OCI-LY7 (cell line): ENCODE data around the gene CADM2. TPM values are rescaled to one million over a fixed set of nuclear protein-coding genes. Genes with fewer than 3 reads are reported as not detected.

Experiments used
- BruUV-seq: library from RNA; stranded (reverse); fragments of 400-500 nt; replicated peaks from 2 replicates; lab custom pipeline; 2021; lab: Mats Ljungman, UMichigan
- CTCF ChIA-PET: fragments of 300-600 bp; sonication (Branson Sonifier 250); formaldehyde crosslinking; loops from one replicate; lab custom pipeline; 2022; ENCODE audit warnings: antibody characterized with exemption; ENCODE audit not compliant: unreplicated experiment; lab: Charles Lee
- POLR2A ChIA-PET: fragments of 300-600 bp; sonication (Branson Sonifier 250); formaldehyde crosslinking; loops from one replicate; lab custom pipeline; 2022; ENCODE audit warnings: antibody characterized with exemption; lab: Charles Lee
- DNase-seq: peaks from one replicate; pipeline ENCODE4 v3.0.0-alpha.2; 2015; ENCODE audit warnings: low spot score
- H2AFZ ChIP-seq: fragments of 200-600 bp; sonication (generic), shearing (Covaris generic); 2 replicates; pipeline ENCODE4 v1.6.1; 2014; ENCODE audit warnings: mild to moderate bottlenecking, antibody characterized with exemption, low read length, moderate library complexity
- H3K27ac ChIP-seq: fragments of 200-600 bp; sonication (generic); 2 replicates; pipeline ENCODE4 v1.5.1; 2014; ENCODE audit warnings: mixed run types, low read depth, mild to moderate bottlenecking, moderate library complexity, low read length, inconsistent platforms; ENCODE audit not compliant: poor library complexity, severe bottlenecking
- H3K36me3 ChIP-seq: fragments of 200-600 bp; sonication (generic); 2 replicates; pipeline ENCODE4 v1.6.1; 2014; ENCODE audit warnings: mild to moderate bottlenecking, antibody characterized with exemption, low read length, moderate library complexity, mixed read lengths; ENCODE audit not compliant: insufficient read depth
- H3K4me1 ChIP-seq: fragments of 200-600 bp; sonication (generic); 2 replicates; pipeline ENCODE4 v1.5.1; 2014; ENCODE audit warnings: mild to moderate bottlenecking, low read length; ENCODE audit not compliant: insufficient read depth, poor library complexity, severe bottlenecking
- H3K4me2 ChIP-seq: fragments of 200-600 bp; sonication (generic); 2 replicates; pipeline ENCODE4 v1.6.1; 2014; ENCODE audit warnings: mild to moderate bottlenecking, low read length
- H3K4me3 ChIP-seq: fragments of 200-600 bp; sonication (generic); 2 replicates; pipeline ENCODE4 v1.5.1; 2014; ENCODE audit warnings: mild to moderate bottlenecking, low read depth, low read length; ENCODE audit not compliant: poor library complexity, severe bottlenecking
- H3K79me2 ChIP-seq: fragments of 200-600 bp; sonication (generic); 2 replicates; pipeline ENCODE4 v1.6.1; 2016; ENCODE audit warnings: low read depth, mild to moderate bottlenecking, low read length, moderate library complexity, mixed read lengths; ENCODE audit not compliant: insufficient read depth
- H3K9me2 ChIP-seq: fragments of 200-600 bp; sonication (generic); 2 replicates; pipeline ENCODE4 v1.6.1; 2016; ENCODE audit warnings: mild to moderate bottlenecking, low read length, mixed read lengths; ENCODE audit not compliant: insufficient read depth
- H3K9me3 ChIP-seq: fragments of 200-600 bp; sonication (generic); 2 replicates; pipeline ENCODE4 v1.6.1; 2014; ENCODE audit warnings: mild to moderate bottlenecking, mixed run types, low read length, mixed read lengths
- H4K20me1 ChIP-seq: fragments of 200-600 bp; sonication (generic); 2 replicates; pipeline ENCODE4 v1.6.1; 2014; ENCODE audit warnings: mild to moderate bottlenecking, antibody characterized with exemption, low read length, moderate library complexity, mixed read lengths; ENCODE audit not compliant: insufficient read depth
- CTCF ChIP-seq: fragments of 200-600 bp; sonication (generic); conservative IDR thresholded peaks from 2 replicates; pipeline ENCODE4 v1.5.1; 2014; ENCODE audit warnings: mild to moderate bottlenecking, antibody characterized with exemption, low read length, moderate library complexity, mixed read lengths
- EZH2phosphoT487 ChIP-seq: fragments of 200-600 bp; sonication (generic); IDR thresholded peaks from 2 replicates; pipeline ENCODE4 v1.6.1; 2018; ENCODE audit warnings: low read depth, borderline replicate concordance, mild to moderate bottlenecking, mixed run types, antibody characterized with exemption, low read length, moderate library complexity, mixed read lengths
- intact Hi-C: fragments of 100-400 bp; cut with micrococcal nuclease; formaldehyde crosslinking; loops from one replicate; pipeline ENCODE4 v1.10.0; 2022; ENCODE audit not compliant: unreplicated experiment
- total RNA-seq, 2 experiments: library from RNA; depleted of rRNA in 1 of 2; stranded (reverse); fragments of >200 nt in 1 of 2; shearing (Covaris generic) in 1 of 2; gene quantifications; 2 replicates each; pipeline ENCODE4 v1.2.3, GENCODE V29; 2014 to 2022

CADM2 gene
- total RNA-seq, 2 experiments from 2014 or later, result not detected

DNA sequence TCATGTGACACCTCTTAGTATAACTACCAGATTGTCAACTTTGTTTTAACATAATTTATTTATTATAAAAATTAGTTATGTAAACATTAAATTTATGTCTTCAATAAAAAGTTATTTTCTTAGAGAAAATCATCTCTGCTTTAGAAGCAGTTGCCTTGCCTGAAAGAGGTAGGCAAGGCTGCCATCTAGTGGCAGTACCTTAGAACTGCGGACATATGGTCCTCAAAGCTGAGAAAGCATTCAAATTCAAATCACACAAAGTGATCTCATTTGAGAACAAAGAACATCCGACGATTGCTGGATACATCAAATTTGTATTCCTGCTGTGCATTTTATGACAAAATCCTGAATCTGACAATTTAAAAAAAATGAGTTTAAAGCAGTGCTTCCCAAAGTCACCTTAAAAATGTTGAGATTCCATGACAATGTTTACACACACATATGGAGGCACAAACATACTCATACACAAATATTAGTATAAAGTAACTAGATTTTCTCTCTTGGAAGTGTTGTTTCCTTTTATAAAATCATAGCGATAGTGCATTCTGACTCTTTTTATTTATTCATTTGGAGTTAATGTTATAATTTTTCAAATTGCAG lies 617.4 kb downstream of the CADM2 start:
- Histone ChIP-seq H4K20me1 (no peaks in the 10 kb centered on the region), H2AFZ (no peak overlapping the region), H3K4me3 (no peak overlapping the region), H3K4me2 (no peak overlapping the region), H3K9me2 (no peaks in the 10 kb centered on the region), H3K36me3 (no peaks in the 10 kb centered on the region), H3K4me1 (no peaks in the 10 kb centered on the region), H3K79me2 (no peaks in the 10 kb centered on the region), H3K9me3 (no peaks in the 10 kb centered on the region), H3K27ac (no peak overlapping the region)
- ChIA-PET POLR2A (interaction anchor here (0.7 to 1.0 kb wide), 2 partner anchors 14 to 197 kb away, joined by 3 to 5 read pairs; no protein-coding TSS in a partner anchor), CTCF (interaction anchor here (0.6 to 1.0 kb wide), 2 partner anchors 820 to 1028 kb away, joined by 3 read pairs; no protein-coding TSS in a partner anchor)
- peak; percentile 56 for DNase-seq
- intact Hi-C loops, result loop anchor here (5.0 kb wide), 1 partner anchor 1029 kb away; no protein-coding TSS in a partner anchor
- no TSS peak for BruUV-seq
- peak; percentile 88 for TF ChIP-seq CTCF
- TF ChIP-seq EZH2phosphoT487, result no peak

- Histone ChIP-seq H3K9me2 (no peaks in the 10 kb centered on the region), H3K4me2 (no peak overlapping the region), H3K27ac (no peak overlapping the region), H3K36me3 (no peaks in the 10 kb centered on the region), H2AFZ (no peak overlapping the region), H3K79me2 (no peaks in the 10 kb centered on the region), H3K4me1 (no peaks in the 10 kb centered on the region), H4K20me1 (no peaks in the 10 kb centered on the region), H3K4me3 (no peak overlapping the region), H3K9me3 (no peaks in the 10 kb centered on the region)
- BruUV-seq, result no TSS peak
- intact Hi-C loops, result loop anchor here (5.0 kb wide), 1 partner anchor 1029 kb away; no protein-coding TSS in a partner anchor
- DNase-seq, result no peak
- CTCF ChIA-PET, result interaction anchor here (0.6 to 1.0 kb wide), 2 partner anchors 820 to 1029 kb away, joined by 3 read pairs; no protein-coding TSS in a partner anchor
- no peak for TF ChIP-seq EZH2phosphoT487
- TF ChIP-seq CTCF, result no peak
- POLR2A ChIA-PET, result interaction anchor here (0.7 kb wide), 1 partner anchor 196 kb away, joined by 3 read pairs; no protein-coding TSS in a partner anchor
Observed at GRCh38 chr3:85576697-85577200, 618.0 kb downstream of the CADM2 start.
